OCI-LY7 (cell line): ENCODE data around the gene IFNA1. TPM values are rescaled to one million over a fixed set of nuclear protein-coding genes. Genes with fewer than 3 reads are reported as not detected.

Experiments
- BruUV-seq: library from RNA; stranded (reverse); fragments of 400-500 nt; replicated peaks from 2 replicates; lab custom pipeline; 2021; lab: Mats Ljungman, UMichigan
- CTCF ChIA-PET: fragments of 300-600 bp; sonication (Branson Sonifier 250); formaldehyde crosslinking; loops from one replicate; lab custom pipeline; 2022; ENCODE audit warnings: antibody characterized with exemption; ENCODE audit not compliant: unreplicated experiment; lab: Charles Lee
- POLR2A ChIA-PET: fragments of 300-600 bp; sonication (Branson Sonifier 250); formaldehyde crosslinking; loops from one replicate; lab custom pipeline; 2022; ENCODE audit warnings: antibody characterized with exemption; lab: Charles Lee
- DNase-seq: peaks from one replicate; pipeline ENCODE4 v3.0.0-alpha.2; 2015; ENCODE audit warnings: low spot score
- H2AFZ ChIP-seq: fragments of 200-600 bp; sonication (generic), shearing (Covaris generic); 2 replicates; pipeline ENCODE4 v1.6.1; 2014; ENCODE audit warnings: mild to moderate bottlenecking, antibody characterized with exemption, low read length, moderate library complexity
- H3K27ac ChIP-seq: fragments of 200-600 bp; sonication (generic); 2 replicates; pipeline ENCODE4 v1.5.1; 2014; ENCODE audit warnings: mixed run types, low read depth, mild to moderate bottlenecking, moderate library complexity, low read length, inconsistent platforms; ENCODE audit not compliant: poor library complexity, severe bottlenecking
- H3K36me3 ChIP-seq: fragments of 200-600 bp; sonication (generic); 2 replicates; pipeline ENCODE4 v1.6.1; 2014; ENCODE audit warnings: mild to moderate bottlenecking, antibody characterized with exemption, low read length, moderate library complexity, mixed read lengths; ENCODE audit not compliant: insufficient read depth
- H3K4me1 ChIP-seq: fragments of 200-600 bp; sonication (generic); 2 replicates; pipeline ENCODE4 v1.5.1; 2014; ENCODE audit warnings: mild to moderate bottlenecking, low read length; ENCODE audit not compliant: insufficient read depth, poor library complexity, severe bottlenecking
- H3K4me2 ChIP-seq: fragments of 200-600 bp; sonication (generic); 2 replicates; pipeline ENCODE4 v1.6.1; 2014; ENCODE audit warnings: mild to moderate bottlenecking, low read length
- H3K4me3 ChIP-seq: fragments of 200-600 bp; sonication (generic); 2 replicates; pipeline ENCODE4 v1.5.1; 2014; ENCODE audit warnings: mild to moderate bottlenecking, low read depth, low read length; ENCODE audit not compliant: poor library complexity, severe bottlenecking
- H3K79me2 ChIP-seq: fragments of 200-600 bp; sonication (generic); 2 replicates; pipeline ENCODE4 v1.6.1; 2016; ENCODE audit warnings: low read depth, mild to moderate bottlenecking, low read length, moderate library complexity, mixed read lengths; ENCODE audit not compliant: insufficient read depth
- H3K9me2 ChIP-seq: fragments of 200-600 bp; sonication (generic); 2 replicates; pipeline ENCODE4 v1.6.1; 2016; ENCODE audit warnings: mild to moderate bottlenecking, low read length, mixed read lengths; ENCODE audit not compliant: insufficient read depth
- H3K9me3 ChIP-seq: fragments of 200-600 bp; sonication (generic); 2 replicates; pipeline ENCODE4 v1.6.1; 2014; ENCODE audit warnings: mild to moderate bottlenecking, mixed run types, low read length, mixed read lengths
- H4K20me1 ChIP-seq: fragments of 200-600 bp; sonication (generic); 2 replicates; pipeline ENCODE4 v1.6.1; 2014; ENCODE audit warnings: mild to moderate bottlenecking, antibody characterized with exemption, low read length, moderate library complexity, mixed read lengths; ENCODE audit not compliant: insufficient read depth
- EZH2phosphoT487 ChIP-seq: fragments of 200-600 bp; sonication (generic); IDR thresholded peaks from 2 replicates; pipeline ENCODE4 v1.6.1; 2018; ENCODE audit warnings: low read depth, borderline replicate concordance, mild to moderate bottlenecking, mixed run types, antibody characterized with exemption, low read length, moderate library complexity, mixed read lengths
- intact Hi-C: fragments of 100-400 bp; cut with micrococcal nuclease; formaldehyde crosslinking; loops from one replicate; pipeline ENCODE4 v1.10.0; 2022; ENCODE audit not compliant: unreplicated experiment
- total RNA-seq, 2 experiments: library from RNA; depleted of rRNA in 1 of 2; stranded (reverse); fragments of >200 nt in 1 of 2; shearing (Covaris generic) in 1 of 2; gene quantifications; 2 replicates each; pipeline ENCODE4 v1.2.3, GENCODE V29; 2014 to 2022
- TF ChIP-seq, protein P1 (sequence below): fragments of 200-600 bp; sonication (generic); conservative IDR thresholded peaks from 2 replicates; pipeline ENCODE4 v1.5.1; 2014; ENCODE audit warnings: mild to moderate bottlenecking, antibody characterized with exemption, low read length, moderate library complexity, mixed read lengths

The IFNA1 gene
- total RNA-seq, 2 experiments from 2014 or later, result not detected

DNA sequence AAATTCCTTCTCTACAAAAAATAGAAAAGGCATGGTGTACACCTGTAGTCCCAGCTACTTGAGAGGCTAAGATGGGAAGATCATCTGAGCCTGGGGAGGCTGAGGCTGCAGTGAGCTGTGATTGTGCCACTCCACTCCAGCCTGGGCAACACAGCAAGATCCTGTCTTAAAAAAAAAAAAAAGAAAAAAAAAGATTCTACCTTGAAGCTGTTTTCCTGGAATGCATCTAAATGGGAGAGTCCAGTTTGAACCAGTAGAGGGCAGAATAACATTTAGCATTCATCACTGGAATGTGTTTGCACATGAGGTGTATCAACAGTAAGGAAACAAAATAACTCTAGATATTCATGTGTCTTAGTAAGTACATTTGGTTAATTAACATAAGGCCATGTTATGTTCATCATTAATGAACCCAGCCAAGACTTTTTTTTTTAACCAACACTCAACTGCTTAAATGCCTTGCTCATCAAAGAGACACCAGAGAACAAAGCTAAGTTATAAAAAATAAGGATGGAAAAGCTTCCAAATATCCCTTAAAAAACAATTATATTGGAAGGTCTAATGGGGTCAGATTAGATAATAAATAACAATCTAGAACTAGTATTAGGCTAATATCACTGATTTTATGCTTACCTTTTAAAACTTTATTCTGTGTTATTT, 25.8 kb downstream of the IFNA1 start:
- H3K36me3 ChIP-seq, result no peaks in the 10 kb centered on the region
- no peak overlapping the region for H2AFZ ChIP-seq
- intact Hi-C loops, result loop anchor here (1.0 kb wide), 1 partner anchor 323 kb away; no protein-coding TSS in a partner anchor
- POLR2A ChIA-PET, result interaction anchor here (0.6 kb wide), 1 partner anchor 110 kb away, joined by 3 read pairs; no protein-coding TSS in a partner anchor
- H3K4me2 ChIP-seq, result no peak overlapping the region
- H3K4me1 ChIP-seq, result no peaks in the 10 kb centered on the region
- DNase-seq, result peak; percentile 41
- H4K20me1 ChIP-seq, result no peaks in the 10 kb centered on the region
- no TSS peak for BruUV-seq
- no peaks in the 10 kb centered on the region for H3K9me3 ChIP-seq
- H3K79me2 ChIP-seq, result no peaks in the 10 kb centered on the region
- H3K27ac ChIP-seq, result no peak overlapping the region
- TF ChIP-seq, protein P1, sequence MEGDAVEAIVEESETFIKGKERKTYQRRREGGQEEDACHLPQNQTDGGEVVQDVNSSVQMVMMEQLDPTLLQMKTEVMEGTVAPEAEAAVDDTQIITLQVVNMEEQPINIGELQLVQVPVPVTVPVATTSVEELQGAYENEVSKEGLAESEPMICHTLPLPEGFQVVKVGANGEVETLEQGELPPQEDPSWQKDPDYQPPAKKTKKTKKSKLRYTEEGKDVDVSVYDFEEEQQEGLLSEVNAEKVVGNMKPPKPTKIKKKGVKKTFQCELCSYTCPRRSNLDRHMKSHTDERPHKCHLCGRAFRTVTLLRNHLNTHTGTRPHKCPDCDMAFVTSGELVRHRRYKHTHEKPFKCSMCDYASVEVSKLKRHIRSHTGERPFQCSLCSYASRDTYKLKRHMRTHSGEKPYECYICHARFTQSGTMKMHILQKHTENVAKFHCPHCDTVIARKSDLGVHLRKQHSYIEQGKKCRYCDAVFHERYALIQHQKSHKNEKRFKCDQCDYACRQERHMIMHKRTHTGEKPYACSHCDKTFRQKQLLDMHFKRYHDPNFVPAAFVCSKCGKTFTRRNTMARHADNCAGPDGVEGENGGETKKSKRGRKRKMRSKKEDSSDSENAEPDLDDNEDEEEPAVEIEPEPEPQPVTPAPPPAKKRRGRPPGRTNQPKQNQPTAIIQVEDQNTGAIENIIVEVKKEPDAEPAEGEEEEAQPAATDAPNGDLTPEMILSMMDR, result peak; percentile 84
- TF ChIP-seq EZH2phosphoT487, result no peak
- H3K4me3 ChIP-seq, result no peak overlapping the region
- H3K9me2 ChIP-seq, result no peaks in the 10 kb centered on the region
- CTCF ChIA-PET, result no interaction called here

DNA sequence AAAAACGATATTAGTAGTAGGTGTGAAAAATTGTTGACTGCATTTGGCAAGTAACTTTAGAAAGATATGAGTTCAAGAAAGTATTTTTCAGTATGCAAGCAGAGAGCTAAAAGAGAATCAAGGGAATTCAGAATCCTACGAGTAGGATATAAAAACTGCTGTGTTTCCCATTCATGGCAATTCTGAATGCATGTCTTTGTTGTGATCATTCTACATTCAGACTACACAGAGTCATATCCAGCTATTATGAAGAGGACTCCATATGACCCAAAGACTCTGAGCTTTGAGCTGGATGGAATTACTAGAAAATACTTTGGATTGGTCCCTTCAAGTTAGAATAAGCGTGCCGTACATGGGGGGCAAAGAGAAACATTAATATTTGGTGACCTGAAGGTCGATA, 29.9 kb downstream of the IFNA1 start:
- no peaks in the 10 kb centered on the region for H3K9me2 ChIP-seq
- intact Hi-C loops, result no loop called here
- TF ChIP-seq EZH2phosphoT487, result no peak
- TF ChIP-seq, protein P1, result no peak
- H3K79me2 ChIP-seq, result no peaks in the 10 kb centered on the region
- no peaks in the 10 kb centered on the region for H3K36me3 ChIP-seq
- no peaks in the 10 kb centered on the region for H3K9me3 ChIP-seq
- DNase-seq, result no peak
- no peak overlapping the region for H2AFZ ChIP-seq
- ChIA-PET POLR2A (no interaction called here), CTCF (no interaction called here)
- H3K4me3 ChIP-seq, result no peak overlapping the region
- no peaks in the 10 kb centered on the region for H3K4me1 ChIP-seq
- H4K20me1 ChIP-seq, result no peaks in the 10 kb centered on the region
- BruUV-seq, result no TSS peak
- H3K27ac ChIP-seq, result no peak overlapping the region
- no peak overlapping the region for H3K4me2 ChIP-seq

DNA sequence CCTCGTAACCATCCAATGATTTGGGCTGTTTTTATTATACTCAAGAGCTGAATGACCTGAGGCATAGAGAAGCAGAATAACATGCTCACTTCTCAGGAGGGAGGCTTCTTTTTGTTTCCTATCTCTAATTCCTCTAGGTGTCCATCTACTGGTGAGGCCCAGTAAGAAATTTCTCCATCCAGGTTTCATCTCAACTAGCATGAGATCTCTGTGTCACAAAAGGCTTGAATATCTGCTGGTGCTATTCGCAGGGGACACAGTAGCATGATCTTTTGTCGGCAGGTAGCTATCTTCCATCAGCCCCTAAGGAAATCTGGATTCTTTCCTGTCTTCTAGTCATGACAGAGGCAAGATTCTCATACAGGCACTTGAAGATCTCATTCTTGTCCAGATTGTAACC, 33.0 kb downstream of the IFNA1 start:
- CTCF ChIA-PET, result no interaction called here
- no TSS peak for BruUV-seq

More for the DNA sequence above, 33.0 kb downstream of the IFNA1 start:
- Histone ChIP-seq H2AFZ (no peak overlapping the region), H3K79me2 (no peaks in the 10 kb centered on the region), H3K4me2 (no peak overlapping the region), H3K4me3 (no peak overlapping the region), H3K36me3 (no peaks in the 10 kb centered on the region), H3K27ac (no peak overlapping the region), H4K20me1 (no peaks in the 10 kb centered on the region), H3K9me3 (no peaks in the 10 kb centered on the region), H3K4me1 (no peaks in the 10 kb centered on the region), H3K9me2 (no peaks in the 10 kb centered on the region)
- intact Hi-C loops, result no loop called here
- no peak for TF ChIP-seq EZH2phosphoT487
- TF ChIP-seq, protein P1, result no peak
- POLR2A ChIA-PET, result interaction anchor here (0.7 kb wide), 1 partner anchor 261 kb away, joined by 3 read pairs; no protein-coding TSS in a partner anchor
- DNase-seq, result no peak
